Astrocyte (in vitro differentiated cells and primary cell): ENCODE measurements around the gene HLA-DPA1.

ENCODE experiments used
- CTCF ChIP-seq: IDR thresholded peaks from 2 replicates; pipeline ENCODE4 v1.5.1; 2011; ENCODE audit warnings: low read depth, mild to moderate bottlenecking, inconsistent platforms, low read length, moderate library complexity; ENCODE audit not compliant: insufficient read depth
- EZH2 ChIP-seq: IDR thresholded peaks from 2 replicates; pipeline ENCODE4 v1.6.1; 2012; ENCODE audit warnings: mild to moderate bottlenecking, low read length, inconsistent platforms; ENCODE audit not compliant: insufficient read depth

- TF ChIP-seq CTCF = no peak
- no peak for TF ChIP-seq EZH2
Observed at GRCh38 chr6:33017694-33018353, 55.6 kb downstream of the HLA-DPA1 start.
